ENCODE results near the gene DNAJA4.

- TF ChIP-seq, protein P1, sequence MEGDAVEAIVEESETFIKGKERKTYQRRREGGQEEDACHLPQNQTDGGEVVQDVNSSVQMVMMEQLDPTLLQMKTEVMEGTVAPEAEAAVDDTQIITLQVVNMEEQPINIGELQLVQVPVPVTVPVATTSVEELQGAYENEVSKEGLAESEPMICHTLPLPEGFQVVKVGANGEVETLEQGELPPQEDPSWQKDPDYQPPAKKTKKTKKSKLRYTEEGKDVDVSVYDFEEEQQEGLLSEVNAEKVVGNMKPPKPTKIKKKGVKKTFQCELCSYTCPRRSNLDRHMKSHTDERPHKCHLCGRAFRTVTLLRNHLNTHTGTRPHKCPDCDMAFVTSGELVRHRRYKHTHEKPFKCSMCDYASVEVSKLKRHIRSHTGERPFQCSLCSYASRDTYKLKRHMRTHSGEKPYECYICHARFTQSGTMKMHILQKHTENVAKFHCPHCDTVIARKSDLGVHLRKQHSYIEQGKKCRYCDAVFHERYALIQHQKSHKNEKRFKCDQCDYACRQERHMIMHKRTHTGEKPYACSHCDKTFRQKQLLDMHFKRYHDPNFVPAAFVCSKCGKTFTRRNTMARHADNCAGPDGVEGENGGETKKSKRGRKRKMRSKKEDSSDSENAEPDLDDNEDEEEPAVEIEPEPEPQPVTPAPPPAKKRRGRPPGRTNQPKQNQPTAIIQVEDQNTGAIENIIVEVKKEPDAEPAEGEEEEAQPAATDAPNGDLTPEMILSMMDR (IDR thresholded peaks at IDR 0.05; ENCODE audit: poor library complexity, severe bottlenecking): no peak
- TF ChIP-seq TAF1 (IDR thresholded peaks at IDR 0.05; ENCODE audit: low read depth) (no peak), EZH2 (IDR thresholded peaks at IDR 0.05; ENCODE audit: borderline replicate concordance, insufficient read depth, low read length, poor library complexity, severe bottlenecking) (no peak), MXI1 (conservative IDR thresholded peaks at IDR 0.05; ENCODE audit: poor library complexity, severe bottlenecking) (no peak), POLR2AphosphoS5 (IDR thresholded peaks at IDR 0.05) (no peak), RAD21 (conservative IDR thresholded peaks at IDR 0.05) (no peak), SMC3 (conservative IDR thresholded peaks at IDR 0.05; ENCODE audit: poor library complexity) (no peak)
- TF ChIP-seq, protein P2, sequence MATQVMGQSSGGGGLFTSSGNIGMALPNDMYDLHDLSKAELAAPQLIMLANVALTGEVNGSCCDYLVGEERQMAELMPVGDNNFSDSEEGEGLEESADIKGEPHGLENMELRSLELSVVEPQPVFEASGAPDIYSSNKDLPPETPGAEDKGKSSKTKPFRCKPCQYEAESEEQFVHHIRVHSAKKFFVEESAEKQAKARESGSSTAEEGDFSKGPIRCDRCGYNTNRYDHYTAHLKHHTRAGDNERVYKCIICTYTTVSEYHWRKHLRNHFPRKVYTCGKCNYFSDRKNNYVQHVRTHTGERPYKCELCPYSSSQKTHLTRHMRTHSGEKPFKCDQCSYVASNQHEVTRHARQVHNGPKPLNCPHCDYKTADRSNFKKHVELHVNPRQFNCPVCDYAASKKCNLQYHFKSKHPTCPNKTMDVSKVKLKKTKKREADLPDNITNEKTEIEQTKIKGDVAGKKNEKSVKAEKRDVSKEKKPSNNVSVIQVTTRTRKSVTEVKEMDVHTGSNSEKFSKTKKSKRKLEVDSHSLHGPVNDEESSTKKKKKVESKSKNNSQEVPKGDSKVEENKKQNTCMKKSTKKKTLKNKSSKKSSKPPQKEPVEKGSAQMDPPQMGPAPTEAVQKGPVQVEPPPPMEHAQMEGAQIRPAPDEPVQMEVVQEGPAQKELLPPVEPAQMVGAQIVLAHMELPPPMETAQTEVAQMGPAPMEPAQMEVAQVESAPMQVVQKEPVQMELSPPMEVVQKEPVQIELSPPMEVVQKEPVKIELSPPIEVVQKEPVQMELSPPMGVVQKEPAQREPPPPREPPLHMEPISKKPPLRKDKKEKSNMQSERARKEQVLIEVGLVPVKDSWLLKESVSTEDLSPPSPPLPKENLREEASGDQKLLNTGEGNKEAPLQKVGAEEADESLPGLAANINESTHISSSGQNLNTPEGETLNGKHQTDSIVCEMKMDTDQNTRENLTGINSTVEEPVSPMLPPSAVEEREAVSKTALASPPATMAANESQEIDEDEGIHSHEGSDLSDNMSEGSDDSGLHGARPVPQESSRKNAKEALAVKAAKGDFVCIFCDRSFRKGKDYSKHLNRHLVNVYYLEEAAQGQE (IDR thresholded peaks at IDR 0.05; ENCODE audit: borderline replicate concordance): no peak
Measured at GRCh38 chr15:78325092-78325843, 60.9 kb downstream of the DNAJA4 start.

Data from neural cell (in vitro differentiated cells).